ENCODE measurements around the gene BCKDHB. TPM values are rescaled to one million over a fixed set of nuclear protein-coding genes. Genes with fewer than 3 reads are reported as not detected.

The BCKDHB gene
- total and polyA plus RNA-seq, 2 of the 4 experiments (the other 2 are of a cell fraction), result 11.2 to 11.8 TPM

DNA sequence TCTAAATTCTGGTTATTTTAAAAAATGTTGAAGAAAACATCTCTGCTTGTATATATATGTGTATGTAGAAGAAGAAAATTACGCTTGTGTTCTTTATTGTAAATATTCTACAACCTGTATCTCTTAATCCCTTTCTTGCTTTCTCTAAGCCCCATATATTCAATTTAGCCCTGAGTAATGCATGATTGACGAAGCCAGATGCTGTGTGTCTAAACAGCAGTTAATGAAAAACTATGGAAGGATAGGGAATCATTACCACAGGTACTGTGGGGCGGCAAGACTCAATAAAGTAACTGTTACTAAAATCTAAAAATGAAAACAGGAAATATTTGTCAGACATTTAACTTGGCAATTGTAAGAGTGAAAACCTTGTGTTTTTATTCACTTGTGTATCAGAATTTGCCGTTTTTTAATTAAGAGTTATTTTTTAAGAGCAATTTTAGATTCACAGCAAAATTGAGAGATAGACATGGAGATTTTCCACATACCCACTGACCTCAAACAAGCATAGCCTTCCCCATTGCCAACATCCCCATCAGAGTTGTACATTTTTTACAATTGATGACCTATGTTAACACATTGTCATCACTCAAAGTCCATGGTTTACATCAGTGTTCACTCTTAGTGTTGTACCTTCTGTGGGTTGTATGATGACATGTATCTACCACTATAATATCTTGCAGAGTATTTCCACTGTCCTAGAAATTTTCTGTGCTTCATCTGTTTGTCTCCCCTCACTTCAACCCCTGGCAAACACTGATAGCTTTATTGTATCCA lies 76.7 kb downstream of the BCKDHB start:
- dilution Hi-C loops (cut with HindIII; ENCODE audit: low sequenced_read_pairs, unreplicated experiment) (no loop called here), in situ Hi-C loops (cut with MboI; ENCODE audit: low sequenced_read_pairs) (no loop called here), intact Hi-C loops (cut with micrococcal nuclease) (no loop called here)
- TF ChIP-seq RCOR1 (IDR thresholded peaks at IDR 0.05; ENCODE audit: insufficient replicate concordance, low read length) (no peak), MAZ (IDR thresholded peaks at IDR 0.05; ENCODE audit: borderline replicate concordance, low read depth, low read length) (no peak), MXI1 (IDR thresholded peaks at IDR 0.05; ENCODE audit: borderline replicate concordance, low read depth, low read length) (no peak), CHD1 (IDR thresholded peaks at IDR 0.05; ENCODE audit: low read depth, low read length) (no peak), CEBPB (IDR thresholded peaks at IDR 0.05; ENCODE audit: low read depth, low read length) (no peak), RAD21 (IDR thresholded peaks at IDR 0.05; ENCODE audit: low read length) (no peak), MAFK (IDR thresholded peaks at IDR 0.05; ENCODE audit: low read depth, low read length) (no peak), POLR2A (IDR thresholded peaks at IDR 0.05; ENCODE audit: low read depth, low read length) (no peak), SMC3 (IDR thresholded peaks at IDR 0.05; ENCODE audit: low read depth, low read length) (no peak), RFX5 (IDR thresholded peaks at IDR 0.05; ENCODE audit: low read depth, low read length) (no peak)
- TF ChIP-seq, protein P1, sequence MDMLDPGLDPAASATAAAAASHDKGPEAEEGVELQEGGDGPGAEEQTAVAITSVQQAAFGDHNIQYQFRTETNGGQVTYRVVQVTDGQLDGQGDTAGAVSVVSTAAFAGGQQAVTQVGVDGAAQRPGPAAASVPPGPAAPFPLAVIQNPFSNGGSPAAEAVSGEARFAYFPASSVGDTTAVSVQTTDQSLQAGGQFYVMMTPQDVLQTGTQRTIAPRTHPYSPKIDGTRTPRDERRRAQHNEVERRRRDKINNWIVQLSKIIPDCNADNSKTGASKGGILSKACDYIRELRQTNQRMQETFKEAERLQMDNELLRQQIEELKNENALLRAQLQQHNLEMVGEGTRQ (IDR thresholded peaks at IDR 0.05; ENCODE audit: low read depth, low read length), result no peak
- TF ChIP-seq, protein P2, sequence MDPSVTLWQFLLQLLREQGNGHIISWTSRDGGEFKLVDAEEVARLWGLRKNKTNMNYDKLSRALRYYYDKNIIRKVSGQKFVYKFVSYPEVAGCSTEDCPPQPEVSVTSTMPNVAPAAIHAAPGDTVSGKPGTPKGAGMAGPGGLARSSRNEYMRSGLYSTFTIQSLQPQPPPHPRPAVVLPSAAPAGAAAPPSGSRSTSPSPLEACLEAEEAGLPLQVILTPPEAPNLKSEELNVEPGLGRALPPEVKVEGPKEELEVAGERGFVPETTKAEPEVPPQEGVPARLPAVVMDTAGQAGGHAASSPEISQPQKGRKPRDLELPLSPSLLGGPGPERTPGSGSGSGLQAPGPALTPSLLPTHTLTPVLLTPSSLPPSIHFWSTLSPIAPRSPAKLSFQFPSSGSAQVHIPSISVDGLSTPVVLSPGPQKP (IDR thresholded peaks at IDR 0.05; ENCODE audit: borderline replicate concordance, low read depth, low read length), result no peak
- TF ChIP-seq, protein P3, sequence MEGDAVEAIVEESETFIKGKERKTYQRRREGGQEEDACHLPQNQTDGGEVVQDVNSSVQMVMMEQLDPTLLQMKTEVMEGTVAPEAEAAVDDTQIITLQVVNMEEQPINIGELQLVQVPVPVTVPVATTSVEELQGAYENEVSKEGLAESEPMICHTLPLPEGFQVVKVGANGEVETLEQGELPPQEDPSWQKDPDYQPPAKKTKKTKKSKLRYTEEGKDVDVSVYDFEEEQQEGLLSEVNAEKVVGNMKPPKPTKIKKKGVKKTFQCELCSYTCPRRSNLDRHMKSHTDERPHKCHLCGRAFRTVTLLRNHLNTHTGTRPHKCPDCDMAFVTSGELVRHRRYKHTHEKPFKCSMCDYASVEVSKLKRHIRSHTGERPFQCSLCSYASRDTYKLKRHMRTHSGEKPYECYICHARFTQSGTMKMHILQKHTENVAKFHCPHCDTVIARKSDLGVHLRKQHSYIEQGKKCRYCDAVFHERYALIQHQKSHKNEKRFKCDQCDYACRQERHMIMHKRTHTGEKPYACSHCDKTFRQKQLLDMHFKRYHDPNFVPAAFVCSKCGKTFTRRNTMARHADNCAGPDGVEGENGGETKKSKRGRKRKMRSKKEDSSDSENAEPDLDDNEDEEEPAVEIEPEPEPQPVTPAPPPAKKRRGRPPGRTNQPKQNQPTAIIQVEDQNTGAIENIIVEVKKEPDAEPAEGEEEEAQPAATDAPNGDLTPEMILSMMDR (conservative IDR thresholded peaks at IDR 0.05; ENCODE audit: low read depth, low read length), result no peak
- H2AK5ac ChIP-seq (ENCODE audit: low read depth, low read length), result peak overlapping the region; percentile 34
- H3K36me3 ChIP-seq (ENCODE audit: control insufficient read depth, insufficient read depth, low read length), result no peaks in the 10 kb centered on the region
- no CpG with 5 or more reads among the region's 4 CpGs for WGBS, 2 experiments (ENCODE audit: extremely low coverage in 2 of 2, insufficient read length in 1 of 2)
- ATAC-seq (ENCODE audit: low read depth), result no peak
- H3K23ac ChIP-seq (ENCODE audit: low read depth, low read length), result peak overlapping the region; percentile 80; the same call in 1 of the 2 replicates
- H3K4me3 ChIP-seq (ENCODE audit: insufficient read depth, low read depth, low read length), result no peak overlapping the region
- no peak overlapping the region for H3K56ac ChIP-seq (ENCODE audit: extremely low read depth, insufficient read depth, low read length)
- ChIA-PET CTCF (no interaction called here), POLR2A (ENCODE audit: unreplicated experiment) (no interaction called here)
- H3K9me1 ChIP-seq (ENCODE audit: insufficient read depth, low read length), result peaks cover 5% of the 10 kb centered on the region
- no peak overlapping the region for H3K9ac ChIP-seq (ENCODE audit: low read depth, low read length)
- H3K4me2 ChIP-seq (ENCODE audit: low read depth, low read length), result no peak overlapping the region
- H4K91ac ChIP-seq (ENCODE audit: insufficient read depth, low read depth, low read length), result peak overlapping the region; percentile 43; the same call in 1 of the 2 replicates
- H2BK20ac ChIP-seq (ENCODE audit: low read depth, low read length), result peak overlapping the region; percentile 84
- H3K4me1 ChIP-seq (ENCODE audit: control insufficient read depth, insufficient read depth, low read length), result peaks cover 5% of the 10 kb centered on the region
- no peak overlapping the region for H4K5ac ChIP-seq (ENCODE audit: low read depth, low read length)
- peak overlapping the region; percentile 65; the same call in 1 of the 2 replicates for H3K18ac ChIP-seq (ENCODE audit: low read depth, low read length)
- peak overlapping the region; percentile 65; the same call in 1 of the 2 replicates for H3K14ac ChIP-seq (replicated peaks; ENCODE audit: low read depth, low read length)
- 0 out of 4 replicates have a peak overlapping the region, but pooled peaks of 1 of the 2 experiments have one; percentile 22 for H4K8ac ChIP-seq (ENCODE audit: low read depth in 2 of 2, low read length in 2 of 2)
- no TSS peak for BruUV-seq (replicated peaks)
- H2AFZ ChIP-seq (replicated peaks; ENCODE audit: low read length, poor library complexity), result no peak overlapping the region
- H3K4ac ChIP-seq (ENCODE audit: low read depth, low read length), result peak overlapping the region; percentile 70; the same call in 1 of the 2 replicates
- no peak overlapping the region; the same call in 2 of the 3 replicates for H2BK15ac ChIP-seq (ENCODE audit: low read depth, low read length)
- no peaks in the 10 kb centered on the region for H3K9me3 ChIP-seq (ENCODE audit: control insufficient read depth, insufficient read depth, low read length)
- no peaks in the 10 kb centered on the region for H3K27me3 ChIP-seq (ENCODE audit: control insufficient read depth, insufficient read depth, low read length)
- H2BK120ac ChIP-seq (ENCODE audit: low read depth, low read length), result peak overlapping the region; percentile 88
- H3K79me1 ChIP-seq (ENCODE audit: low read depth in 1 of 2, low read length in 2 of 2), result peaks cover 0 to 9% of the 10 kb centered on the region in 2 experiments; a peak in 2 of 4 replicates
- no peak overlapping the region for H2BK5ac ChIP-seq (ENCODE audit: low read depth, low read length, poor library complexity, severe bottlenecking)
- no peak for DNase-seq
- no peak overlapping the region for H3K27ac ChIP-seq (ENCODE audit: insufficient read depth, low read length)
- no peaks in the 10 kb centered on the region for H4K20me1 ChIP-seq (ENCODE audit: insufficient read depth, low read length)
- H2AK9ac ChIP-seq (replicated peaks; ENCODE audit: low read depth, low read length, poor library complexity), result no peak overlapping the region

Data from IMR-90 (cell line).